ENCODE data around the gene TTC34.

The TTC34 gene

GRCh38 chr1:2836333-2836970, 35.0 kb upstream of the TTC34 start:
- H3K27ac ChIP-seq (ENCODE audit: insufficient read depth, low read depth, low read length, poor library complexity, severe bottlenecking), result no peak overlapping the region
- H3K36me3 ChIP-seq (ENCODE audit: control insufficient read depth, insufficient read depth, low read length), result no peaks in the 10 kb centered on the region
- no peak overlapping the region for H3K4me3 ChIP-seq (ENCODE audit: insufficient read depth, low read depth, low read length)
- H3K9me3 ChIP-seq (ENCODE audit: control insufficient read depth, low read length), result peaks cover 5% of the 10 kb centered on the region
- H3K27me3 ChIP-seq (ENCODE audit: control insufficient read depth, insufficient read depth, low read length, poor library complexity, severe bottlenecking), result no peaks in the 10 kb centered on the region
- 82 to 85% methylated on average over 20 of the region's 20 CpGs for WGBS, 2 experiments
- H3K4me1 ChIP-seq (ENCODE audit: control insufficient read depth, insufficient read depth, low read length), result no peaks in the 10 kb centered on the region

GRCh38 chr1:2835650-2836159, 34.2 kb upstream of the TTC34 start:
- no peak overlapping the region for H3K4me3 ChIP-seq (ENCODE audit: insufficient read depth, low read depth, low read length)
- no peaks in the 10 kb centered on the region for H3K27me3 ChIP-seq (ENCODE audit: control insufficient read depth, insufficient read depth, low read length, poor library complexity, severe bottlenecking)
- H3K27ac ChIP-seq (ENCODE audit: insufficient read depth, low read depth, low read length, poor library complexity, severe bottlenecking), result no peak overlapping the region
- H3K9me3 ChIP-seq (ENCODE audit: control insufficient read depth, low read length), result peaks cover 5% of the 10 kb centered on the region
- 80 to 83% methylated on average over 10 of the region's 10 CpGs for WGBS, 2 experiments
- no peaks in the 10 kb centered on the region for H3K4me1 ChIP-seq (ENCODE audit: control insufficient read depth, insufficient read depth, low read length)
- no peaks in the 10 kb centered on the region for H3K36me3 ChIP-seq (ENCODE audit: control insufficient read depth, insufficient read depth, low read length)

- H3K4me3 ChIP-seq (ENCODE audit: insufficient read depth, low read depth, low read length), result no peak overlapping the region
- H3K36me3 ChIP-seq (ENCODE audit: control insufficient read depth, insufficient read depth, low read length), result no peaks in the 10 kb centered on the region
- no peaks in the 10 kb centered on the region for H3K4me1 ChIP-seq (ENCODE audit: control insufficient read depth, insufficient read depth, low read length)
- no peak overlapping the region for H3K27ac ChIP-seq (ENCODE audit: insufficient read depth, low read depth, low read length, poor library complexity, severe bottlenecking)
- H3K27me3 ChIP-seq (ENCODE audit: control insufficient read depth, insufficient read depth, low read length, poor library complexity, severe bottlenecking), result no peaks in the 10 kb centered on the region
- peaks cover 5% of the 10 kb centered on the region for H3K9me3 ChIP-seq (ENCODE audit: control insufficient read depth, low read length)
- 89 to 91% methylated on average over 27 of the region's 27 CpGs for WGBS, 2 experiments
These were observed 33.5 kb upstream of the TTC34 start for GRCh38 chr1:2834741-2835564.

- Histone ChIP-seq H3K36me3 (ENCODE audit: control insufficient read depth, insufficient read depth, low read length) (no peaks in the 10 kb centered on the region), H3K4me3 (ENCODE audit: insufficient read depth, low read depth, low read length) (no peak overlapping the region), H3K27ac (ENCODE audit: insufficient read depth, low read depth, low read length, poor library complexity, severe bottlenecking) (no peak overlapping the region), H3K27me3 (ENCODE audit: control insufficient read depth, insufficient read depth, low read length, poor library complexity, severe bottlenecking) (no peaks in the 10 kb centered on the region), H3K9me3 (ENCODE audit: control insufficient read depth, low read length) (peaks cover 5% of the 10 kb centered on the region), H3K4me1 (ENCODE audit: control insufficient read depth, insufficient read depth, low read length) (no peaks in the 10 kb centered on the region)
- 88 to 92% methylated on average over 15 of the region's 15 CpGs for WGBS, 2 experiments
These were observed 32.6 kb upstream of the TTC34 start for GRCh38 chr1:2834146-2834475.

GRCh38 chr1:2833454-2834145, 32.1 kb upstream of the TTC34 start:
- Histone ChIP-seq H3K27me3 (ENCODE audit: control insufficient read depth, insufficient read depth, low read length, poor library complexity, severe bottlenecking) (no peaks in the 10 kb centered on the region), H3K27ac (ENCODE audit: insufficient read depth, low read depth, low read length, poor library complexity, severe bottlenecking) (no peak overlapping the region), H3K4me1 (ENCODE audit: control insufficient read depth, insufficient read depth, low read length) (no peaks in the 10 kb centered on the region), H3K36me3 (ENCODE audit: control insufficient read depth, insufficient read depth, low read length) (no peaks in the 10 kb centered on the region), H3K4me3 (ENCODE audit: insufficient read depth, low read depth, low read length) (no peak overlapping the region), H3K9me3 (ENCODE audit: control insufficient read depth, low read length) (peaks cover 3% of the 10 kb centered on the region)
- WGBS, 2 experiments, result 83 to 88% methylated on average over 20 of the region's 20 CpGs

- Histone ChIP-seq H3K36me3 (ENCODE audit: control insufficient read depth, insufficient read depth, low read length) (no peaks in the 10 kb centered on the region), H3K9me3 (ENCODE audit: control insufficient read depth, low read length) (no peaks in the 10 kb centered on the region), H3K27me3 (ENCODE audit: control insufficient read depth, insufficient read depth, low read length, poor library complexity, severe bottlenecking) (no peaks in the 10 kb centered on the region), H3K4me3 (ENCODE audit: insufficient read depth, low read depth, low read length) (no peak overlapping the region), H3K4me1 (ENCODE audit: control insufficient read depth, insufficient read depth, low read length) (no peaks in the 10 kb centered on the region), H3K27ac (ENCODE audit: insufficient read depth, low read depth, low read length, poor library complexity, severe bottlenecking) (no peak overlapping the region)
- WGBS, 2 experiments, result 87 to 90% methylated on average over 28 of the region's 28 CpGs
These were observed 31.3 kb upstream of the TTC34 start for GRCh38 chr1:2832506-2833453.

- no peaks in the 10 kb centered on the region for H3K36me3 ChIP-seq (ENCODE audit: control insufficient read depth, insufficient read depth, low read length)
- no peak overlapping the region for H3K4me3 ChIP-seq (ENCODE audit: insufficient read depth, low read depth, low read length)
- no peaks in the 10 kb centered on the region for H3K4me1 ChIP-seq (ENCODE audit: control insufficient read depth, insufficient read depth, low read length)
- no peaks in the 10 kb centered on the region for H3K9me3 ChIP-seq (ENCODE audit: control insufficient read depth, low read length)
- no peak overlapping the region for H3K27ac ChIP-seq (ENCODE audit: insufficient read depth, low read depth, low read length, poor library complexity, severe bottlenecking)
- no peaks in the 10 kb centered on the region for H3K27me3 ChIP-seq (ENCODE audit: control insufficient read depth, insufficient read depth, low read length, poor library complexity, severe bottlenecking)
- 76 to 80% methylated on average over 12 of the region's 12 CpGs for WGBS, 2 experiments
These were observed 30.2 kb upstream of the TTC34 start for GRCh38 chr1:2831596-2832212.

- WGBS, 2 experiments, result 86 to 91% methylated on average over 20 of the region's 20 CpGs
- no peak overlapping the region for H3K4me3 ChIP-seq (ENCODE audit: insufficient read depth, low read depth, low read length)
These were observed 29.4 kb upstream of the TTC34 start for GRCh38 chr1:2830761-2831425.

More at GRCh38 chr1:2830761-2831425, 29.4 kb upstream of the TTC34 start:
- no peaks in the 10 kb centered on the region for H3K4me1 ChIP-seq (ENCODE audit: control insufficient read depth, insufficient read depth, low read length)
- no peak overlapping the region for H3K27ac ChIP-seq (ENCODE audit: insufficient read depth, low read depth, low read length, poor library complexity, severe bottlenecking)
- no peaks in the 10 kb centered on the region for H3K9me3 ChIP-seq (ENCODE audit: control insufficient read depth, low read length)
- H3K36me3 ChIP-seq (ENCODE audit: control insufficient read depth, insufficient read depth, low read length), result no peaks in the 10 kb centered on the region
- no peaks in the 10 kb centered on the region for H3K27me3 ChIP-seq (ENCODE audit: control insufficient read depth, insufficient read depth, low read length, poor library complexity, severe bottlenecking)
